Upper lobe of right lung (tissue), 1 donor: ENCODE data around the gene FAM83G. TPM values are rescaled to one million over a fixed set of nuclear protein-coding genes. Genes with fewer than 3 reads are reported as not detected.
A peak's percentile ranks its signal among the peaks of the same experiment; 100 is the strongest.

Experiments
- ATAC-seq: fragments of 200-7000 bp; cut with Tn5 transposase; one replicate; pipeline ENCODE4 v1.9.1; 2020; ENCODE audit warnings: mild to moderate bottlenecking, moderate library complexity
- DNase-seq: peaks from one replicate; pipeline ENCODE4 v3.0.0-alpha.2; 2020
- H3K27ac ChIP-seq: fragments of 200-600 bp; one replicate; pipeline ENCODE4 v1.8.0; 2022
- H3K27me3 ChIP-seq: fragments of 200-600 bp; one replicate; pipeline ENCODE4 v1.8.0; 2022; ENCODE audit warnings: mild to moderate bottlenecking
- H3K36me3 ChIP-seq: fragments of 200-600 bp; one replicate; pipeline ENCODE4 v1.8.0; 2022
- H3K4me1 ChIP-seq: fragments of 200-600 bp; one replicate; pipeline ENCODE4 v1.8.0; 2022
- H3K4me3 ChIP-seq: fragments of 200-600 bp; one replicate; pipeline ENCODE4 v1.8.0; 2022; ENCODE audit warnings: mild to moderate bottlenecking
- H3K9me3 ChIP-seq: fragments of 200-600 bp; one replicate; pipeline ENCODE4 v1.8.0; 2022
- CTCF ChIP-seq: fragments of 200-600 bp; IDR thresholded peaks from one replicate; pipeline ENCODE4 v1.8.0; 2022; ENCODE audit warnings: antibody characterized with exemption
- intact Hi-C: fragments of 100-400 bp; cut with DNase I; formaldehyde crosslinking; loops from one replicate; pipeline ENCODE4 v1.11.0; 2022
- total RNA-seq: library from RNA; stranded (reverse); fragmentation: NEBNext Ultra II Directional; extraction: Animal tissue kit (Norgen Biotek cat#: 25700); gene quantifications from one replicate; pipeline ENCODE4 v1.2.1, GENCODE V29; 2021
- donor health status: DM: no; HTN: yes; CAD: no; lungs with severe emphysema.

FAM83G gene
- total RNA-seq, 1 donor from 2014 or later, result 8.3 TPM

DNA sequence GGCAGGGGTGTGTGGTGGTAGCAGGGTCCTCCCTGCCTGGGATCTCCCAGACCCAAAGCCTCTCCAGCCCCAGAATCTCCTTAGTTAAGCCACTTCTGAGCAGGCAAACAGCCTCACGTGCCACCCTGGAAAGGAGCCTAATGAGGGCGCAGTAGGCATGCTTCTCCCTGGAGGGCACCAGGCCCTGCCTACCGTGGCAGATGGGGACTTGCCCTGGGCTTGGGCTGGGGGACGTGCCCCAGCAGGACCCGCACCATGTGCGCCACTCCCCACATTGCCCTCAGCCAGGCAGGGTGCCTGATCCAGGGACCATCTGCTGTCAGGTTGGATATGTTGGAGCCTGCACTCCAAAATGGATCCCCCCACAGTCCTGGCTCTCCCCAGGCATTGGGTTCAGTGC is 14.2 kb downstream of the FAM83G start:
- no peak for DNase-seq

DNA sequence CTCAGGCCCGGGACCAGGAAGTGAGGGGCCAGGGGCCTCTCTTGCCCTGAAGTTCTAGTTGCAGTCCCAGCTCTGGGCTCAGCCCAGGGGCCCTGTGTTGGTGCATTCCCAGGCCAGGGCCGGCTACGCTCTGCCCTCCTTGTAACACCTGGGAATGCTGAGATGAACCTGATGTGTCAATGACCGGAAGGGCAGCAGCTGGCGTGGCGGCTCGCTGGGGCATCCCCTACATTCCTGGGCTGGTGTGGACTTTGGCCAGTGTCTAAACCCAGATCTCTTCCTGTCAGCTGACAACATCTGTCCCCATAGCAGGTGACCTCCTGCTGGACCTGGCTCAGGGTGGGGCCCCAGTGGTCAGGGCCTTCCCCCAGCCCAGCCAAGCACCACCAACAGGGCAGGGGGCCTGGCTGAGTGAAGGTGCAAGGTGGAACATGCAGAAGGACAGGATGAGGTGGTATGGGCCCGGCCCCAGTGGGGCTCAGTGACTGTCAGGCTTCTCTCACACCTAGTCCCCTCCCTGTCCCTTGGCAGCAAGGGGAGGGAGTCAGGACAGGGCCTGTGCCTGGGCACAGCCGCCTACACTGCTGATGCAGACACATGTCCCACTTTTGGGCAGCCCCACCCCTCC is 15.9 kb downstream of the FAM83G start:
- no peak for TF ChIP-seq CTCF
- Histone ChIP-seq H3K4me1 (peaks cover 10% of the 10 kb centered on the region), H3K27me3 (no peaks in the 10 kb centered on the region), H3K9me3 (no peaks in the 10 kb centered on the region), H3K36me3 (no peaks in the 10 kb centered on the region), H3K27ac (no peak overlapping the region), H3K4me3 (no peak overlapping the region)
- ATAC-seq, result peak; percentile 1
- intact Hi-C loops, result no loop called here
- no peak for DNase-seq

More for the DNA sequence above, 14.2 kb downstream of the FAM83G start:
- no peak for TF ChIP-seq CTCF
- no peaks in the 10 kb centered on the region for H3K27me3 ChIP-seq
- ATAC-seq, result no peak
- no peak overlapping the region for H3K27ac ChIP-seq
- H3K36me3 ChIP-seq, result no peaks in the 10 kb centered on the region
- H3K4me3 ChIP-seq, result no peak overlapping the region
- no peaks in the 10 kb centered on the region for H3K9me3 ChIP-seq
- intact Hi-C loops, result no loop called here
- peaks cover 10% of the 10 kb centered on the region for H3K4me1 ChIP-seq

- Histone ChIP-seq H3K9me3 (no peaks in the 10 kb centered on the region), H3K36me3 (no peaks in the 10 kb centered on the region), H3K27me3 (no peaks in the 10 kb centered on the region), H3K27ac (no peak overlapping the region), H3K4me3 (no peak overlapping the region), H3K4me1 (peaks cover 5% of the 10 kb centered on the region)
- DNase-seq (no peak), ATAC-seq (peak; percentile 57)
- intact Hi-C loops, result no loop called here
- TF ChIP-seq CTCF, result no peak
These were observed 16.6 kb downstream of the FAM83G start for GRCh38 chr17:18987862-18988545.

DNA sequence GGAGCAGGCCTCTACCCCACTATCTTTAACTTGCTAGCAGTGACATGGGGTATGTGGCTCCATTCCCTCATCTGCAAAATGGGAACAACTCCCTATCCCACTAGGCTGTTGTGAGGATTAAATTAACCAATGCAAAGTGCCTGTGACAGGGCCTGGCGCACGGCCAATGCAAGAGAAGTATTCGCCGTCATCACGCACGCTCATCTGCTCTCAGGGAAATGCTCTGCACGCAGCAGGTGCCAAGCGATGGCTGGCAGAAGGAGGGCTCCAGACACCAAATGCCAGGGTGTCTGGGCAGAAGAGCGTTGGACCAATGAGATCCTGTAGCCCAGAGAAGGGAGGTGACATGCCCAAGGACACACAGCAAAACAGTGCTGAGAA is 17.3 kb downstream of the FAM83G start:
- no peak for TF ChIP-seq CTCF

DNA sequence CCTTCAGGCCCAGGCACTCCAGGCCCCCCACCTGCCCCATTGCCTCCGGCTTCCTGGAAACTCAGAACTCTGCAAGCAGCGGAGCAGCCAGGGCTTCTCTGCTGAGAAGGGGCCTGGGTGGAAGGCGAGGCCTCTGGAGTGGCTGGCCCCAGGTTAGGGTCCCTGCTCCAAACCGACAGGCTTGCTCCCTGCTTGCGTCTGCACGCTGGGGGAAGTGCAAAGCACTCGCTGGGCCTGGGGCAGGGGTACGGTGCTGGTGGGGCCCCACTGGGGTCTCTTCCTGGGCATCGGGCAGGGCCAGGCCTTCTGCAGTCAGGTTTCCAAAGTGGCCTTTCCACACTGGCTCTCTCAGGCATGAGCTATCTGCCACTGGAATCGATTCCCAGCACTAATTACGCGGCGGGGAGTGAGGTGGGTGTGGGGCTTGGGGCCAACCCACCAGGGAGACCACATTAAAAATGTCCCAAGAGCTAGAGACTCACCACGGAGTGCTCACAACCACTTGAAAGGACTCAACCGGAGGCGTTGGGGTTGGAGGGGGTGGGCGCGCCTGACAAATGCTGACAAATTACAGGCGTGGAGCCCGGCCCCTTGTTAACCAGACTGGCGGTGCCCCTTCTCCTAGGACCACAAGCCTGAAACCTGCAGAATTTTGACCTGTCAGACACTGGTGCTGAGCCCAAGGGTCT is 17.9 kb downstream of the FAM83G start:
- peaks cover 4% of the 10 kb centered on the region for H3K4me1 ChIP-seq
- no peak overlapping the region for H3K4me3 ChIP-seq
- no peaks in the 10 kb centered on the region for H3K36me3 ChIP-seq
- intact Hi-C loops, result no loop called here
- DNase-seq, result no peak
- H3K27ac ChIP-seq, result no peak overlapping the region
- H3K27me3 ChIP-seq, result no peaks in the 10 kb centered on the region
- no peak for ATAC-seq
- no peaks in the 10 kb centered on the region for H3K9me3 ChIP-seq
- TF ChIP-seq CTCF, result no peak

More for the DNA sequence above, 17.3 kb downstream of the FAM83G start:
- Histone ChIP-seq H3K27me3 (no peaks in the 10 kb centered on the region), H3K27ac (no peak overlapping the region), H3K4me3 (no peak overlapping the region), H3K4me1 (peaks cover 4% of the 10 kb centered on the region), H3K9me3 (no peaks in the 10 kb centered on the region), H3K36me3 (no peaks in the 10 kb centered on the region)
- DNase-seq, result no peak
- ATAC-seq, result no peak
- intact Hi-C loops, result no loop called here
